ENCODE measurements around the gene STIM1.

The STIM1 gene

GRCh38 chr11:3914805-3915204 lies 59.3 kb downstream of the STIM1 start:
- H4K20me1 ChIP-seq (ENCODE audit: insufficient read depth, low read length) = peaks cover 5% of the 10 kb centered on the region; the same call in 1 of the 2 replicates
- no peaks in the 10 kb centered on the region for H3K27me3 ChIP-seq (ENCODE audit: insufficient read depth, low read length, poor library complexity)
- H3K36me3 ChIP-seq (ENCODE audit: insufficient read depth, low read length) = no peaks in the 10 kb centered on the region
- ATAC-seq (ENCODE audit: insufficient read depth, low read depth) = no peak
- H2AFZ ChIP-seq (ENCODE audit: low read depth, low read length) = no peak overlapping the region
- H3K4me2 ChIP-seq (ENCODE audit: insufficient read depth, low read length) = no peak overlapping the region
- DNase-seq = no peak
- H3K79me2 ChIP-seq (ENCODE audit: insufficient read depth, low read length) = peaks cover 85% of the 10 kb centered on the region
- H3K4me3 ChIP-seq (ENCODE audit: low read depth in 1 of 2, low read length in 2 of 2) = no peak overlapping the region
- H3K27ac ChIP-seq (ENCODE audit: low read length) = no peak overlapping the region
- H3K9me3 ChIP-seq (ENCODE audit: insufficient read depth, low read length, severe bottlenecking) = no peaks in the 10 kb centered on the region
- H3K9ac ChIP-seq (ENCODE audit: low read depth, low read length) = no peak overlapping the region
- H3K4me1 ChIP-seq (ENCODE audit: insufficient read depth, low read length) = peaks cover 14% of the 10 kb centered on the region
- TF ChIP-seq EZH2 (IDR thresholded peaks at IDR 0.05; ENCODE audit: borderline replicate concordance, low read depth, low read length, severe bottlenecking) = no peak
- no peak for TF ChIP-seq CTCF (IDR thresholded peaks at IDR 0.05; ENCODE audit: borderline replicate concordance, extremely low read depth, low read length, poor library complexity, severe bottlenecking)

GRCh38 chr11:3916962-3917361 lies 61.5 kb downstream of the STIM1 start:
- Histone ChIP-seq H3K36me3 (ENCODE audit: insufficient read depth, low read length) (0 out of 2 replicates have a peak, but pooled peaks cover 5% of the 10 kb centered on the region), H3K79me2 (ENCODE audit: insufficient read depth, low read length) (peaks cover 85% of the 10 kb centered on the region), H3K9me3 (ENCODE audit: insufficient read depth, low read length, severe bottlenecking) (no peaks in the 10 kb centered on the region), H4K20me1 (ENCODE audit: insufficient read depth, low read length) (peaks cover 5% of the 10 kb centered on the region; the same call in 1 of the 2 replicates), H3K4me3 (ENCODE audit: low read depth in 1 of 2, low read length in 2 of 2) (no peak overlapping the region), H3K4me2 (ENCODE audit: insufficient read depth, low read length) (no peak overlapping the region), H3K27me3 (ENCODE audit: insufficient read depth, low read length, poor library complexity) (no peaks in the 10 kb centered on the region), H3K27ac (ENCODE audit: low read length) (peak overlapping the region; percentile 25; the same call in 1 of the 2 replicates), H3K4me1 (ENCODE audit: insufficient read depth, low read length) (peaks cover 14% of the 10 kb centered on the region), H3K9ac (ENCODE audit: low read depth, low read length) (no peak overlapping the region), H2AFZ (ENCODE audit: low read depth, low read length) (no peak overlapping the region)
- ATAC-seq (ENCODE audit: insufficient read depth, low read depth) = 0 out of 3 replicates have a peak, but pooled peaks have one; percentile 27
- TF ChIP-seq CTCF (IDR thresholded peaks at IDR 0.05; ENCODE audit: borderline replicate concordance, extremely low read depth, low read length, poor library complexity, severe bottlenecking) = no peak
- TF ChIP-seq EZH2 (IDR thresholded peaks at IDR 0.05; ENCODE audit: borderline replicate concordance, low read depth, low read length, severe bottlenecking) = no peak
- no peak for DNase-seq

- DNase-seq = peak; percentile 46
Observed at GRCh38 chr11:3920148-3920852, 64.8 kb downstream of the STIM1 start.

More at GRCh38 chr11:3920148-3920852, 64.8 kb downstream of the STIM1 start:
- Histone ChIP-seq H3K36me3 (ENCODE audit: insufficient read depth, low read length) (0 out of 2 replicates have a peak, but pooled peaks cover 5% of the 10 kb centered on the region), H4K20me1 (ENCODE audit: insufficient read depth, low read length) (peaks cover 5% of the 10 kb centered on the region), H3K79me2 (ENCODE audit: insufficient read depth, low read length) (peaks cover 71% of the 10 kb centered on the region), H3K9ac (ENCODE audit: low read depth, low read length) (no peak overlapping the region), H3K9me3 (ENCODE audit: insufficient read depth, low read length, severe bottlenecking) (no peaks in the 10 kb centered on the region), H3K27ac (ENCODE audit: low read length) (no peak overlapping the region), H2AFZ (ENCODE audit: low read depth, low read length) (no peak overlapping the region), H3K4me1 (ENCODE audit: insufficient read depth, low read length) (peaks cover 14% of the 10 kb centered on the region), H3K4me3 (ENCODE audit: low read depth in 1 of 2, low read length in 2 of 2) (no peak overlapping the region), H3K27me3 (ENCODE audit: insufficient read depth, low read length, poor library complexity) (no peaks in the 10 kb centered on the region), H3K4me2 (ENCODE audit: insufficient read depth, low read length) (no peak overlapping the region)
- peak; percentile 75 for ATAC-seq (ENCODE audit: insufficient read depth, low read depth)
- TF ChIP-seq EZH2 (IDR thresholded peaks at IDR 0.05; ENCODE audit: borderline replicate concordance, low read depth, low read length, severe bottlenecking) (no peak), CTCF (IDR thresholded peaks at IDR 0.05; ENCODE audit: borderline replicate concordance, extremely low read depth, low read length, poor library complexity, severe bottlenecking) (no peak)

Measured in DND-41 (cell line).